SK-N-MC (cell line): ENCODE measurements around the gene PDZRN3.

Source experiments
- EZH2 ChIP-seq: fragments of 200-600 bp; sonication (generic); IDR thresholded peaks from one replicate; pipeline ENCODE4 v1.6.1; 2017; ENCODE audit warnings: antibody characterized with exemption
- POLR2AphosphoS5 ChIP-seq: IDR thresholded peaks from 2 replicates; pipeline ENCODE4 v1.6.1; 2012; ENCODE audit warnings: mild to moderate bottlenecking, low read depth, low read length, borderline replicate concordance

DNA sequence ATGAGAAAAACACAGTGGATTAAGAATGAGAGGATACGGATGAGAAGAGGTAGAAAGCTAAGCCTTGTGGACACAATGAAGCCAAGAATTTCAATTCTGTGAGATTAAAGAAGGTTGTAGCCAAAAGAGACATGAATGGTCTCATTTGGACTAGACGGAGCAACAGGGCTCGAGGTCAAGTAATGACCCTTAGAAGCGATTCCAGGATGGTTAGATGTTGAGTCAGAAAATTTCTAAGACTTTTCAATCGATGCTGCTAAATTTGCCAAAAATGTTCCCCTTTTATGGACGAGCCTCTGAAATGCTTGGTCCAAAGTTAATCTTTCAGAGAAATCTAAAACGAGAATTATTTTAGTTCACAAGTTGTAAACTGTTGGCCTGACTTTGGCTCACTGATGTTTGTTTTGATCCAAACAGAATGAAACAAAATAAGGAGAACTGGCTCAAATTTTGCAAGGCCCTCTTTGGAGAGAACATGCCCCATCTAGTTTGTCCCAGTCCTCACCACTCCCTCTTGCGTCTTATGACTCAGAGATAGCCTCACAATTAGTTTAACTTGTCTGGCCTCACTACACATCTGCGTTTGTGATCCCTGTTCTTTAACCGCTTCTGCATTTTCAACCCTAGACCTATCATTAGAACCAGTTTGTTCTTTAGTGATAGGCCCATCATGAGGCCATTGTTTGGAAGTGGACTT lies 235.5 kb downstream of the PDZRN3 start:
- TF ChIP-seq EZH2 (no peak), POLR2AphosphoS5 (no peak)
